ENCODE data around the gene PIK3AP1.

GRCh38 chr10:96555330-96555729 is 165.0 kb downstream of the PIK3AP1 start:
- TF ChIP-seq CTCF (IDR thresholded peaks at IDR 0.05) (no peak), POLR2A (IDR thresholded peaks at IDR 0.05) (no peak)

Data from gastroesophageal sphincter (tissue), 3 donors.